IPS-20b (cell line): ENCODE data around the gene TRIM58.

Experiments
- H3K27ac ChIP-seq: one replicate; pipeline ENCODE4 v1.5.1; 2013; ENCODE audit warnings: low read length
- H3K27me3 ChIP-seq: 2 replicates; pipeline ENCODE4 v1.6.1; 2013; ENCODE audit warnings: mild to moderate bottlenecking, low read length, inconsistent platforms; ENCODE audit not compliant: insufficient read depth
- H3K36me3 ChIP-seq: 2 replicates; pipeline ENCODE4 v1.6.1; 2013; ENCODE audit warnings: low read depth, mild to moderate bottlenecking, inconsistent platforms, low read length, moderate library complexity; ENCODE audit not compliant: insufficient read depth
- H3K4me1 ChIP-seq: 2 replicates; pipeline ENCODE4 v1.6.1; 2013; ENCODE audit warnings: mild to moderate bottlenecking, control low read depth, inconsistent platforms, low read length, moderate library complexity; ENCODE audit not compliant: insufficient read depth
- H3K4me3 ChIP-seq: 2 replicates; pipeline ENCODE4 v1.5.1; 2013; ENCODE audit warnings: mild to moderate bottlenecking, low read length, inconsistent platforms
- H3K9ac ChIP-seq: 2 replicates; pipeline ENCODE4 v1.6.1; 2013; ENCODE audit warnings: low read depth, mild to moderate bottlenecking, inconsistent platforms, low read length, moderate library complexity
- H3K9me3 ChIP-seq: 2 replicates; pipeline ENCODE4 v1.6.1; 2013; ENCODE audit warnings: mild to moderate bottlenecking, low read depth, low read length, inconsistent platforms; ENCODE audit not compliant: insufficient read depth

Gene TRIM58

GRCh38 chr1:247845693-247846017, 11.3 kb upstream of the TRIM58 start:
- H3K4me1 ChIP-seq = peaks cover 10% of the 10 kb centered on the region; the same call in 1 of the 2 replicates
- no peaks in the 10 kb centered on the region for H3K36me3 ChIP-seq
- H3K4me3 ChIP-seq = no peak overlapping the region
- no peaks in the 10 kb centered on the region for H3K27me3 ChIP-seq
- no peaks in the 10 kb centered on the region for H3K9me3 ChIP-seq
- H3K9ac ChIP-seq = no peak overlapping the region
- no peak overlapping the region for H3K27ac ChIP-seq

DNA sequence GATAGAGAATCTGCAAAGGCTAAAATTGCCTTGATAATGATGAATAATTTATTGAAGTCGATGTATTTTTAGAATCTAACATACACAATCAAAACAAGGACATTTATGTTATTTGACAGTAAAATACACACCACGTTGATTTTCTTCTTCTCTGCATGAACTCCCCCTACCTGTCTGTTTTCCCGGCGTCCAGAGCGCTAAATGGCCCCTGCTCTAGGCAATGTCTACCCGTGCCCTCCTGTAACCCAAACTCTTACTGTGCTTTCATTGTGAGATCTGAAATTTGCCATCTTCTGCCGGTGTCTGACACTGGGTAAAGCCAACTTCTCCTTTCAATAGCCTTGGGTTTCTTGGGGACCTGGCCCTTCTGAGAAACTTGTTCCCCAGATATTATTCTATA, 8.6 kb upstream of the TRIM58 start:
- Histone ChIP-seq H3K9ac (no peak overlapping the region), H3K4me3 (no peak overlapping the region), H3K36me3 (no peaks in the 10 kb centered on the region), H3K27me3 (no peaks in the 10 kb centered on the region), H3K9me3 (no peaks in the 10 kb centered on the region), H3K27ac (no peak overlapping the region), H3K4me1 (peaks cover 10% of the 10 kb centered on the region; the same call in 1 of the 2 replicates)

DNA sequence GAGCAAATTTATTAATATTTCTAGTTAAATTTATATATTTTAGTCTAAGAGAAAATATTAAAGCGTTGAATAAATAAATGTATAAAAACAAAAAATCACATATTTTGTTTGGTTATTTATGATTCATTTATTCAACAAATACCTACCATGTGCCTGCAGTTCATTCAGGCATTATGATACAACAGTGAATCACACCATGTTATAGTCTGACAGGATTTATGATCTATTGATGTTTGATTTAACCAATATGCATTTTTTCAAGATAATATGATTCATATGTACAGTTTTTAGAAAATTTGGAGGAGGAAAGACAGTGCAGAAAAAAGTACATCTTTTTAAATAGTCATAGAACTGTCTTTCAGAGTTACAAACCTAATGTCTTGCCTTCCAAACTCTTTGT, 7.4 kb upstream of the TRIM58 start:
- H3K36me3 ChIP-seq = no peaks in the 10 kb centered on the region
- no peaks in the 10 kb centered on the region for H3K9me3 ChIP-seq
- H3K27ac ChIP-seq = no peak overlapping the region
- H3K4me3 ChIP-seq = no peak overlapping the region
- peaks cover 5% of the 10 kb centered on the region; the same call in 1 of the 2 replicates for H3K4me1 ChIP-seq
- H3K27me3 ChIP-seq = no peaks in the 10 kb centered on the region
- no peak overlapping the region for H3K9ac ChIP-seq

GRCh38 chr1:247854899-247855545, 2.0 kb upstream of the TRIM58 start:
- Histone ChIP-seq H3K27me3 (peaks cover 36% of the 10 kb centered on the region), H3K4me1 (no peaks in the 10 kb centered on the region), H3K9me3 (no peaks in the 10 kb centered on the region), H3K4me3 (no peak overlapping the region), H3K36me3 (no peaks in the 10 kb centered on the region), H3K9ac (no peak overlapping the region), H3K27ac (no peak overlapping the region)

- Histone ChIP-seq H3K9ac (no peak overlapping the region), H3K4me3 (no peak overlapping the region), H3K27ac (no peak overlapping the region), H3K9me3 (no peaks in the 10 kb centered on the region), H3K4me1 (no peaks in the 10 kb centered on the region), H3K27me3 (peaks cover 36% of the 10 kb centered on the region), H3K36me3 (no peaks in the 10 kb centered on the region)
Measured at GRCh38 chr1:247855911-247856310, 1.1 kb upstream of the TRIM58 start.

DNA sequence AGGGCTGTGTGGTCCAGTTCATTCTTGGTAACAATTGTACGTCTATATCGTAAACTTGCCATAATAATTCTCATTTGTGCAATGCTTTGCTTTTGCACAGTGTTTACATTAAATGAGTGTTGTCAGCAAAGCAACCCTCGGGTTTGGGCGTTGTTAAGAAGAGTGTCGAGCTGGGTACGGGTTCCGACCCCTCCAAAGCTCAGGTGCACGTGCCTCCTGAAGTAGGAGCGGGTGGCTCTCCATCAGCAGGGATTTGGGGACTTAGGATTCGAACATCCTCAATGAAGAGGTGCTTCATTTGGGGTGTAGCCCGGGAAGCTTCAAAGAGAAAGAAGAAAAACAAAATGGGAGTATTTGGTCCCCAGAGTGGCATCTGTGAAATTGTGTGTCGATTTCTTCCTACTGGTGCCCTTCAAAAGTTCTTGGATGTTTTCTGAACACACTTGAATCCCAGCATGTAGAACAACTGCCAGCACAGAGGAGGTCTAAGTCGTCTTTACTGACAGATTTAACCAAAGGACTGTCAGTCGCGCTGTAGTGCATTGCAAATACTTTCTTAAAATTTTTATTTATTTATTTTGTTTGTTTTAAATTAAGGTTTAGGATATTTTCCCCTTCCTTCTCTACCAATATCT, 1.1 kb downstream of the TRIM58 start:
- H3K27ac ChIP-seq = no peak overlapping the region
- no peaks in the 10 kb centered on the region for H3K36me3 ChIP-seq
- no peak overlapping the region for H3K9ac ChIP-seq
- peaks cover 36% of the 10 kb centered on the region for H3K27me3 ChIP-seq
- H3K4me1 ChIP-seq = no peaks in the 10 kb centered on the region
- no peaks in the 10 kb centered on the region for H3K9me3 ChIP-seq
- H3K4me3 ChIP-seq = peak overlapping the region; percentile 70; the same call in 1 of the 2 replicates

GRCh38 chr1:247862756-247863155, 5.8 kb downstream of the TRIM58 start:
- no peaks in the 10 kb centered on the region for H3K36me3 ChIP-seq
- H3K4me3 ChIP-seq = no peak overlapping the region
- peaks cover 14% of the 10 kb centered on the region for H3K27me3 ChIP-seq
- H3K4me1 ChIP-seq = no peaks in the 10 kb centered on the region
- H3K9me3 ChIP-seq = peaks cover 2% of the 10 kb centered on the region; the same call in 1 of the 2 replicates
- H3K9ac ChIP-seq = no peak overlapping the region
- H3K27ac ChIP-seq = no peak overlapping the region

DNA sequence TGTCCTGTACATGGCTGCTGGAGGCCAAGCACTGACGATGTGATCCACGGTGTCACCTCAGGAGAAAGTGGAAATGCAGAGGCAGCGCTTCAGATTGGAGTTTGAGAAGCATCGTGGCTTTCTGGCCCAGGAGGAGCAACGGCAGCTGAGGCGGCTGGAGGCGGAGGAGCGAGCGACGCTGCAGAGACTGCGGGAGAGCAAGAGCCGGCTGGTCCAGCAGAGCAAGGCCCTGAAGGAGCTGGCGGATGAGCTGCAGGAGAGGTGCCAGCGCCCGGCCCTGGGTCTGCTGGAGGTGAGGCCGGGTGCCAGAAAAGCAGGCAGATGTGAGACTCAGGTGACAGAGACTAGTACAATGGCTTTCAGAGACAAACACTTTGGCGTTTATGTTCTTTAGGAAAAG, 7.7 kb downstream of the TRIM58 start:
- Histone ChIP-seq H3K4me3 (no peak overlapping the region), H3K27me3 (no peaks in the 10 kb centered on the region), H3K27ac (no peak overlapping the region), H3K9ac (no peak overlapping the region), H3K4me1 (no peaks in the 10 kb centered on the region), H3K9me3 (peaks cover 7% of the 10 kb centered on the region; the same call in 1 of the 2 replicates), H3K36me3 (no peaks in the 10 kb centered on the region)

GRCh38 chr1:247865416-247865815, 8.4 kb downstream of the TRIM58 start:
- Histone ChIP-seq H3K27me3 (no peaks in the 10 kb centered on the region), H3K27ac (no peak overlapping the region), H3K4me1 (no peaks in the 10 kb centered on the region), H3K9me3 (peaks cover 15% of the 10 kb centered on the region), H3K36me3 (no peaks in the 10 kb centered on the region), H3K4me3 (no peak overlapping the region), H3K9ac (no peak overlapping the region)

GRCh38 chr1:247883346-247883745, 26.4 kb downstream of the TRIM58 start:
- Histone ChIP-seq H3K27me3 (no peaks in the 10 kb centered on the region), H3K36me3 (no peaks in the 10 kb centered on the region), H3K9me3 (peaks cover 30% of the 10 kb centered on the region), H3K27ac (no peak overlapping the region), H3K4me1 (no peaks in the 10 kb centered on the region), H3K4me3 (no peak overlapping the region), H3K9ac (no peak overlapping the region)

GRCh38 chr1:247884797-247885413, 27.9 kb downstream of the TRIM58 start:
- Histone ChIP-seq H3K4me3 (no peak overlapping the region), H3K27ac (no peak overlapping the region), H3K9me3 (peaks cover 25% of the 10 kb centered on the region), H3K4me1 (no peaks in the 10 kb centered on the region), H3K36me3 (no peaks in the 10 kb centered on the region), H3K9ac (no peak overlapping the region), H3K27me3 (no peaks in the 10 kb centered on the region)

- Histone ChIP-seq H3K27ac (no peak within 1 kb of the TSS), H3K27me3 (no peaks in the 10 kb centered on the region), H3K9ac (no peak within 1 kb of the TSS), H3K9me3 (peaks cover 36% of the 10 kb centered on the region), H3K4me1 (no peaks in the 10 kb centered on the region), H3K4me3 (no peak within 1 kb of the TSS), H3K36me3 (no peaks in the 10 kb centered on the region)
Measured at GRCh38 chr1:247895163-247895637, 38.2 kb downstream of the TRIM58 start, which contains the start of gene OR2W3. Gene OR2W3 (plus strand): TSS chr1:247895587. CDS start chr1:247895587, 0 bp downstream.
